HepG2 (cell line): ENCODE measurements around the gene NELFCD. TPM values are rescaled to one million over a fixed set of nuclear protein-coding genes. Genes with fewer than 3 reads are reported as not detected.

Experiments
- ARNTL ChIP-seq: sonication (generic); formaldehyde crosslinking; IDR thresholded peaks from 2 replicates; pipeline ENCODE4 v1.4.0; 2020; ENCODE audit warnings: mild to moderate bottlenecking, missing genetic modification reagents
- FUBP1 ChIP-seq: sonication (generic); formaldehyde crosslinking; IDR thresholded peaks from 2 replicates; pipeline ENCODE4 v1.5.1; 2020; ENCODE audit warnings: missing genetic modification reagents, mild to moderate bottlenecking, borderline replicate concordance
- HCFC1 ChIP-seq: fragments of 150-350 bp; IDR thresholded peaks from 2 replicates; pipeline ENCODE4 v1.6.1; 2014; ENCODE audit warnings: low read depth, low read length
- HMGXB3 ChIP-seq: sonication (generic); formaldehyde crosslinking; IDR thresholded peaks from 2 replicates; pipeline ENCODE4 v1.4.0; 2020; ENCODE audit warnings: missing genetic modification reagents, borderline replicate concordance
- HNF1A ChIP-seq, 2 experiments: sonication (generic) in 1 of 2; formaldehyde crosslinking in 1 of 2; IDR thresholded peaks; 2 replicates each; pipeline versions ENCODE4 v1.4.0 to v1.6.1; 2016 to 2020; ENCODE audit warnings: borderline replicate concordance in 1 of 2, low read depth in 1 of 2, mild to moderate bottlenecking in 1 of 2, missing genetic modification reagents in 1 of 2
- HOXA3 ChIP-seq: sonication (generic); formaldehyde crosslinking; IDR thresholded peaks from 2 replicates; pipeline ENCODE4 v1.5.0; 2020; ENCODE audit warnings: missing genetic modification reagents
- ISL2 ChIP-seq: sonication (generic); formaldehyde crosslinking; IDR thresholded peaks from 2 replicates; pipeline ENCODE4 v1.5.0; 2020; ENCODE audit warnings: missing genetic modification reagents
- JUNB ChIP-seq: sonication (generic); formaldehyde crosslinking; IDR thresholded peaks from 2 replicates; pipeline ENCODE4 v1.8.0; 2022; ENCODE audit warnings: missing genetic modification reagents, mild to moderate bottlenecking, borderline replicate concordance
- MEF2D ChIP-seq: sonication (generic); formaldehyde crosslinking; IDR thresholded peaks from 2 replicates; pipeline ENCODE4 v1.5.1; 2020; ENCODE audit warnings: mild to moderate bottlenecking, missing genetic modification reagents
- NCOA2 ChIP-seq: sonication (generic); formaldehyde crosslinking; IDR thresholded peaks from 2 replicates; pipeline ENCODE4 v1.8.0; 2022; ENCODE audit warnings: inconsistent platforms
- PCBP2 ChIP-seq: fragments of 200-400 bp; formaldehyde crosslinking; optimal IDR thresholded peaks from 2 replicates; pipeline ENCODE3; 2018; ENCODE audit warnings: low read length, low read depth; ENCODE audit not compliant: poor library complexity, severe bottlenecking
- RBAK ChIP-seq: sonication (generic); formaldehyde crosslinking; IDR thresholded peaks from 2 replicates; pipeline ENCODE4 v1.5.1; 2020; ENCODE audit warnings: mild to moderate bottlenecking, missing genetic modification reagents
- ZIK1 ChIP-seq: sonication (generic); formaldehyde crosslinking; IDR thresholded peaks from 2 replicates; pipeline ENCODE4 v1.5.0; 2020; ENCODE audit warnings: mild to moderate bottlenecking, low read depth, missing genetic modification reagents, borderline replicate concordance
- ZNF777 ChIP-seq: sonication (generic); formaldehyde crosslinking; IDR thresholded peaks from 2 replicates; pipeline ENCODE4 v1.4.0; 2020; ENCODE audit warnings: missing genetic modification reagents
- ZNF841 ChIP-seq: sonication (generic); formaldehyde crosslinking; IDR thresholded peaks from 2 replicates; pipeline ENCODE4 v1.8.1; 2023; ENCODE audit warnings: missing genetic modification reagents, borderline replicate concordance
- polyA plus RNA-seq, 8 experiments: library from polyadenylated mRNA; depleted of rRNA in 3 of 8; stranded (reverse) in 7 of 8; unstranded in 1 of 8; fragments of >200 nt; fragmentation: Illumina TruSeq in 4 of 8; extraction: Trizol in 4 of 8; gene quantifications; 2 replicates each; pipeline versions ENCODE4 v1.2.1 to v1.2.3, GENCODE V29; 2011 to 2016; ENCODE audit warnings: low read depth in 4 of 8, missing spikeins in 1 of 8, mixed read lengths in 1 of 8; ENCODE audit not compliant: insufficient read depth in 1 of 8
- total RNA-seq, 5 experiments: library from RNA; depleted of rRNA; stranded (reverse); fragments of >200 nt; fragmentation: Illumina TruSeq; extraction: Trizol; gene quantifications; 2 replicates each; pipeline ENCODE4 v1.2.3, GENCODE V29; 2016; ENCODE audit warnings: low read depth in 1 of 5

Gene NELFCD
- total and polyA plus RNA-seq, 2 of the 13 experiments (the other 11 are each of a cell fraction or from before 2014, with no cell fraction given) = 159 to 203 TPM

GRCh38 chr20:59032023-59032712 lies 51.1 kb downstream of the NELFCD start, which contains the start of gene ATP5F1E (continued):
- TF ChIP-seq RBAK = 0 out of 2 replicates have a peak, but pooled peaks have one; percentile 12
- TF ChIP-seq ZNF777 (CRISPR knock-in tag) = peak; percentile 83
- peak; percentile 92 for TF ChIP-seq ZIK1 (CRISPR knock-in tag)
- no peak for TF ChIP-seq PCBP2
- peak; percentile 39 for TF ChIP-seq ISL2 (CRISPR knock-in tag)
- TF ChIP-seq HCFC1 = peak; percentile 9; the same call in 1 of the 2 replicates
- peak; percentile 48 for TF ChIP-seq NCOA2
- peak; percentile 68; the same call in 1 of the 2 replicates for TF ChIP-seq MEF2D
- no peak for TF ChIP-seq HNF1A (IDR thresholded peaks at IDR 0.05; ENCODE audit: low read depth)
- TF ChIP-seq HNF1A (CRISPR knock-in tag; IDR thresholded peaks at IDR 0.05; ENCODE audit: borderline replicate concordance) = peak; percentile 72
- TF ChIP-seq FUBP1 (CRISPR knock-in tag) = 0 out of 2 replicates have a peak, but pooled peaks have one; percentile 29
- peak; percentile 71 for TF ChIP-seq HMGXB3 (CRISPR knock-in tag)
- TF ChIP-seq ZNF841 = peak; percentile 78; the same call in 1 of the 2 replicates
- peak; percentile 17; the same call in 1 of the 2 replicates for TF ChIP-seq ARNTL (CRISPR knock-in tag)
- TF ChIP-seq HOXA3 = peak; percentile 98
- TF ChIP-seq JUNB (CRISPR knock-in tag) = no peak
